ENCODE measurements around the gene REC8. TPM values are rescaled to one million over a fixed set of nuclear protein-coding genes. Genes with fewer than 3 reads are reported as not detected.

REC8 gene
- total RNA-seq, 1 experiment from 2014 or later, result 9.8 TPM

DNA sequence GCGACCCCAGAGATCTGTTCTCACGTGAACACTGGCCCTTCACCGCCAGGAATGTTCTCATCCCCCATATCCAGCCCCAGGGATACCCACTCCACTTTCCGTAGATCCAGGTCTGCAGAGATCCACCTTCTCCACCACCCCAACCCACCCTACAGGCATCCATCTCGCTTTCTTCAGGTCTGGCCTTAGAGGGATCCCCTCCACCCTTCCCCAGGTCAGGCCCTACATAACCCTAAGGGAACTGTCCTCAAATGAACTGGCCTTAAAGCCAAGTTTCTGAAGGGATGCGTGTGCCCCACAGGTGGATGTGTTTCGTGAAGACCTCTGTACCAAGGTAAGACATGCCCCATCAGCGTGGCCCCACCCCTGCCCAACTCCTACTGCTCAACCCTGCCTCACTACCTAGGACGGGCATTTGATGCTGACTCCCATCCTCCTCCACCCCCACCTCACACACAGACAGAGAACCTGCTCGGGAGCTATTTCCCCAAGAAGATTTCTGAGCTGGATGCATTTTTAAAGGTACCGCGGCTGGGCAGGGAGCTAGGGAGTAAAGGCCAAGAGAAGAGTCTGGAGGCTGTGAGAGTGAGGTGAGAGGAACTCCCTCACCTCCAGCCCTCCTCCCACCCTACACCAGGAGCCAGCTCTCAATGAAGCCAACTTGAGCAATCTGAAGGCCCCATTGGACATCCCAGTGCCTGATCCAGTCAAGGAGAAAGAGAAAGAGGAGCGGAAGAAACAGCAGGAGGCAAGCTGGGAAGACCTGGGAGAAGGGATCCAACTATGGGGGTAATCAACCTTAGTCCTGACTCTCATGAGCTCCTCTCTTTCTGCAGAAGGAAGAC lies 35.0 kb upstream of the REC8 start:
- ChIA-PET POLR2A (interaction anchor here (0.6 kb wide), 1 partner anchor 10 kb away, joined by 3 read pairs; the partner anchor contains the start of gene RNF31), CTCF (interaction anchor here (0.8 to 0.9 kb wide), 2 partner anchors 22 to 79 kb away, joined by 3 read pairs; partner anchors contain the start of genes DCAF11 and NRL)
- BruUV-seq (replicated peaks), result no TSS peak
- ATAC-seq (no peak), DNase-seq (ENCODE audit: low read depth, low spot score) (no peak)
- Histone ChIP-seq H3K4me1 (ENCODE audit: control insufficient read depth, insufficient read depth, low read length) (peaks cover 30% of the 10 kb centered on the region), H3K9me3 (ENCODE audit: control insufficient read depth, insufficient read depth, low read depth, low read length) (no peaks in the 10 kb centered on the region), H3K36me3 (ENCODE audit: control insufficient read depth, insufficient read depth, low read length) (no peaks in the 10 kb centered on the region; the same call in 1 of the 2 replicates), H3K4me3 (ENCODE audit: low read depth in 2 of 2, low read length in 2 of 2) (peak overlapping the region; percentile 46 to 81), H3K27me3 (ENCODE audit: control insufficient read depth, insufficient read depth, low read length) (no peaks in the 10 kb centered on the region), H3K27ac (ENCODE audit: low read length) (peak overlapping the region; percentile 81)
- in situ Hi-C loops (cut with HindIII; ENCODE audit: low pct_unique_long_range_greater_than_20kb, low sequenced_read_pairs) (no loop called here), intact Hi-C loops (cut with micrococcal nuclease; ENCODE audit: unreplicated experiment) (no loop called here)
- TF ChIP-seq TCF7L2 (IDR thresholded peaks at IDR 0.05; ENCODE audit: low read depth, low read length) (no peak), REST (IDR thresholded peaks at IDR 0.05; ENCODE audit: insufficient read depth in 1 of 2, low read depth in 2 of 2, low read length in 1 of 2) (no peak), SIN3A (IDR thresholded peaks at IDR 0.05; ENCODE audit: borderline replicate concordance, insufficient read depth, low read depth, low read length) (no peak), POLR2AphosphoS5 (IDR thresholded peaks at IDR 0.05; ENCODE audit: low read depth, low read length) (no peak)
- TF ChIP-seq, protein P1, sequence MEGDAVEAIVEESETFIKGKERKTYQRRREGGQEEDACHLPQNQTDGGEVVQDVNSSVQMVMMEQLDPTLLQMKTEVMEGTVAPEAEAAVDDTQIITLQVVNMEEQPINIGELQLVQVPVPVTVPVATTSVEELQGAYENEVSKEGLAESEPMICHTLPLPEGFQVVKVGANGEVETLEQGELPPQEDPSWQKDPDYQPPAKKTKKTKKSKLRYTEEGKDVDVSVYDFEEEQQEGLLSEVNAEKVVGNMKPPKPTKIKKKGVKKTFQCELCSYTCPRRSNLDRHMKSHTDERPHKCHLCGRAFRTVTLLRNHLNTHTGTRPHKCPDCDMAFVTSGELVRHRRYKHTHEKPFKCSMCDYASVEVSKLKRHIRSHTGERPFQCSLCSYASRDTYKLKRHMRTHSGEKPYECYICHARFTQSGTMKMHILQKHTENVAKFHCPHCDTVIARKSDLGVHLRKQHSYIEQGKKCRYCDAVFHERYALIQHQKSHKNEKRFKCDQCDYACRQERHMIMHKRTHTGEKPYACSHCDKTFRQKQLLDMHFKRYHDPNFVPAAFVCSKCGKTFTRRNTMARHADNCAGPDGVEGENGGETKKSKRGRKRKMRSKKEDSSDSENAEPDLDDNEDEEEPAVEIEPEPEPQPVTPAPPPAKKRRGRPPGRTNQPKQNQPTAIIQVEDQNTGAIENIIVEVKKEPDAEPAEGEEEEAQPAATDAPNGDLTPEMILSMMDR (IDR thresholded peaks at IDR 0.05), result no peak

- no TSS peak for BruUV-seq (replicated peaks)
Observed at GRCh38 chr14:24137529-24138395, 34.1 kb upstream of the REC8 start.

More at GRCh38 chr14:24137529-24138395, 34.1 kb upstream of the REC8 start:
- DNase-seq (ENCODE audit: low read depth, low spot score), result no peak
- no peak for ATAC-seq
- in situ Hi-C loops (cut with HindIII; ENCODE audit: low pct_unique_long_range_greater_than_20kb, low sequenced_read_pairs), result no loop called here
- CTCF ChIA-PET, result interaction anchor here (0.8 kb wide), 1 partner anchor 80 kb away, joined by 3 read pairs; no protein-coding TSS in a partner anchor
- intact Hi-C loops (cut with micrococcal nuclease; ENCODE audit: unreplicated experiment), result no loop called here
- POLR2A ChIA-PET, result interaction anchor here (0.6 kb wide), 1 partner anchor 9 kb away, joined by 3 read pairs; the partner anchor contains the start of gene RNF31
- no peaks in the 10 kb centered on the region; the same call in 1 of the 2 replicates for H3K36me3 ChIP-seq (ENCODE audit: control insufficient read depth, insufficient read depth, low read length)
- no peaks in the 10 kb centered on the region for H3K27me3 ChIP-seq (ENCODE audit: control insufficient read depth, insufficient read depth, low read length)
- no peaks in the 10 kb centered on the region for H3K9me3 ChIP-seq (ENCODE audit: control insufficient read depth, insufficient read depth, low read depth, low read length)
- H3K27ac ChIP-seq (ENCODE audit: low read length), result peak overlapping the region; percentile 81; the same call in 1 of the 2 replicates
- no peak for TF ChIP-seq REST (IDR thresholded peaks at IDR 0.05; ENCODE audit: insufficient read depth in 1 of 2, low read depth in 2 of 2, low read length in 1 of 2)
- no peak; the same call in 1 of the 2 replicates for TF ChIP-seq POLR2AphosphoS5 (IDR thresholded peaks at IDR 0.05; ENCODE audit: low read depth, low read length)
- TF ChIP-seq, protein P1 (IDR thresholded peaks at IDR 0.05), result no peak
- TF ChIP-seq TCF7L2 (IDR thresholded peaks at IDR 0.05; ENCODE audit: low read depth, low read length), result no peak
- TF ChIP-seq SIN3A (IDR thresholded peaks at IDR 0.05; ENCODE audit: borderline replicate concordance, insufficient read depth, low read depth, low read length), result no peak
- peaks cover 30% of the 10 kb centered on the region for H3K4me1 ChIP-seq (ENCODE audit: control insufficient read depth, insufficient read depth, low read length)
- H3K4me3 ChIP-seq (ENCODE audit: low read depth in 2 of 2, low read length in 2 of 2), result peak overlapping the region in 1 of 2 experiments; percentile 46; a peak in 1 of 4 replicates
